Progenitor cell of endocrine pancreas (in vitro differentiated cells): ENCODE data around the gene RASEF. TPM values are rescaled to one million over a fixed set of nuclear protein-coding genes. Genes with fewer than 3 reads are reported as not detected.

Experiments
- DNase-seq: peaks from one replicate; pipeline ENCODE4 v3.0.0; 2021; ENCODE audit warnings: low spot score; ENCODE audit not compliant: unreplicated experiment
- H3K27ac Mint-ChIP-seq: 2 replicates; pipeline ENCODE4 v1.8.0; 2021; ENCODE audit warnings: mild to moderate bottlenecking, moderate library complexity, mixed read lengths
- H3K27me3 Mint-ChIP-seq: 2 replicates; pipeline ENCODE4 v1.8.0; 2021; ENCODE audit warnings: mixed read lengths
- H3K36me3 Mint-ChIP-seq: 2 replicates; pipeline ENCODE4 v1.8.0; 2022; ENCODE audit warnings: mixed read lengths; ENCODE audit not compliant: insufficient read depth
- H3K4me1 Mint-ChIP-seq: 2 replicates; pipeline ENCODE4 v1.8.0; 2021; ENCODE audit warnings: low read depth, mixed read lengths
- H3K4me3 Mint-ChIP-seq: 2 replicates; pipeline ENCODE4 v1.8.0; 2021; ENCODE audit warnings: low read depth, mild to moderate bottlenecking, moderate library complexity, mixed read lengths
- H3K9me3 Mint-ChIP-seq: 2 replicates; pipeline ENCODE4 v1.8.0; 2021; ENCODE audit warnings: low read depth, mixed read lengths
- total RNA-seq: library from RNA; stranded (reverse); gene quantifications from 2 replicates; pipeline ENCODE4 v1.2.1, GENCODE V29; 2021
- TF ChIP-seq, protein P1 (sequence below): fragments of 200-600 bp; sonication (generic); IDR thresholded peaks from one replicate; pipeline ENCODE4 v1.5.0; 2021; ENCODE audit warnings: antibody characterized with exemption, mild to moderate bottlenecking; ENCODE audit not compliant: unreplicated experiment

Gene RASEF
- total RNA-seq, 1 donor from 2014 or later: 13.1 TPM

DNA sequence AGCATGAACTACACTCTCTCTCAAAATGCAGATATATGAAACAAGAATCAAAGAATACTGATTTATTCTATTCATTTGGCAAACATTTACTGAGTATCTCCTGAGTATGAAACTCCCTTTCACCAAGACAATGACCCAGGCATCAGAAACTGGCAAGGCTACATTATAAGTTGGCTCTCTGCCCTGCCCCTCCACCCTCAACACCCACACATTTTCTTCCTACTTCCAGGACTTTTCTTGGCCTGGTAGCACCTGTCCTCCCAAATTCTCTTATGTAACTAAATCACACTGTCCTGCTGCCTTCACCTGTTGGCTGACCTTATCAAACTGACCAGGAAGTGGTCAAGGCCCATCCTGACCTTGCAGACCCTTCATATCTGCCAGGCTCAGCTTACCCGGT lies 3.5 kb downstream of the RASEF start:
- peaks cover 12% of the 10 kb centered on the region for H3K9me3 Mint-ChIP-seq
- TF ChIP-seq, protein P1, sequence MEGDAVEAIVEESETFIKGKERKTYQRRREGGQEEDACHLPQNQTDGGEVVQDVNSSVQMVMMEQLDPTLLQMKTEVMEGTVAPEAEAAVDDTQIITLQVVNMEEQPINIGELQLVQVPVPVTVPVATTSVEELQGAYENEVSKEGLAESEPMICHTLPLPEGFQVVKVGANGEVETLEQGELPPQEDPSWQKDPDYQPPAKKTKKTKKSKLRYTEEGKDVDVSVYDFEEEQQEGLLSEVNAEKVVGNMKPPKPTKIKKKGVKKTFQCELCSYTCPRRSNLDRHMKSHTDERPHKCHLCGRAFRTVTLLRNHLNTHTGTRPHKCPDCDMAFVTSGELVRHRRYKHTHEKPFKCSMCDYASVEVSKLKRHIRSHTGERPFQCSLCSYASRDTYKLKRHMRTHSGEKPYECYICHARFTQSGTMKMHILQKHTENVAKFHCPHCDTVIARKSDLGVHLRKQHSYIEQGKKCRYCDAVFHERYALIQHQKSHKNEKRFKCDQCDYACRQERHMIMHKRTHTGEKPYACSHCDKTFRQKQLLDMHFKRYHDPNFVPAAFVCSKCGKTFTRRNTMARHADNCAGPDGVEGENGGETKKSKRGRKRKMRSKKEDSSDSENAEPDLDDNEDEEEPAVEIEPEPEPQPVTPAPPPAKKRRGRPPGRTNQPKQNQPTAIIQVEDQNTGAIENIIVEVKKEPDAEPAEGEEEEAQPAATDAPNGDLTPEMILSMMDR: no peak
- peaks cover 32% of the 10 kb centered on the region for H3K4me1 Mint-ChIP-seq
- no peak overlapping the region for H3K27ac Mint-ChIP-seq
- peaks cover 24% of the 10 kb centered on the region for H3K36me3 Mint-ChIP-seq
- no peaks in the 10 kb centered on the region for H3K27me3 Mint-ChIP-seq
- DNase-seq: no peak
- no peak overlapping the region for H3K4me3 Mint-ChIP-seq

DNA sequence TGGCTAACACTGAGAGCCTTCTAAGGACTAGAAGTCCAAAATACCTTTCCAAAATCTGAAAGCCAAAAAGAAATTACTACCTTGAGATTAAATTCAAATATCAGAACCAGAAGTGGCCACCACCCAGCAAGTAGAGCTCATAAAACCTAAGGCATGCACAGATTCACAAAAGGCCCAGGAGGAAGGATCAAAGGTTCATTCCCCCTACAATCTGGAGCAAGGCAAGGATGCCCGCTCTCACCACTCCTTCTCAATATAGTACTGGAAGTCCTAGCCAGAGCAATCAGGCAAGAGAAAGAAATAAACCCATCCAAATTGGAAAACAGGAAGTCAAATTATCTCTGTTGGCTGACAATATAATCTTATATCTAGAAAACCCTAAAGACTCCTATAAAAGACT lies 6.0 kb downstream of the RASEF start:
- no peak for DNase-seq
- H3K4me1 Mint-ChIP-seq: peaks cover 26% of the 10 kb centered on the region
- H3K9me3 Mint-ChIP-seq: peaks cover 12% of the 10 kb centered on the region
- H3K4me3 Mint-ChIP-seq: no peak overlapping the region
- peaks cover 24% of the 10 kb centered on the region for H3K36me3 Mint-ChIP-seq
- H3K27me3 Mint-ChIP-seq: no peaks in the 10 kb centered on the region
- TF ChIP-seq, protein P1: no peak
- H3K27ac Mint-ChIP-seq: no peak overlapping the region

DNA sequence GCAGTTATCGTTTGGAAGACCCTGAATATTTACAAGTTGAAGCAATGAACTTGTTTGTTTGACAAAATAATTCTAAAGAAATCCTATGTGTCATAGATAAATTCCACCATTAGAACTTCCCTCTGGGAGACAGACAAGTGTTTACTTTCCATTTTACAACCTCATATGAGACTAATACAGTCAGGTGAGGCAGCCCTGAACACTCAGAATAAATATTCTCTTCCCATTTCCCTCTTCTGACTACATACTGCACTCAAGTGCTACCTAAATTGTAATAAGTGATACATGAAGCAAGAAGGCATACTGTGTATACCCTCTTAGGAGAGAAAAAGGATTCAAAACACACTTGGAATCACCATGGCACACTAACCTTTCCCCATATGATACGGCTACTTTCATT lies 6.8 kb downstream of the RASEF start:
- peaks cover 12% of the 10 kb centered on the region for H3K9me3 Mint-ChIP-seq

DNA sequence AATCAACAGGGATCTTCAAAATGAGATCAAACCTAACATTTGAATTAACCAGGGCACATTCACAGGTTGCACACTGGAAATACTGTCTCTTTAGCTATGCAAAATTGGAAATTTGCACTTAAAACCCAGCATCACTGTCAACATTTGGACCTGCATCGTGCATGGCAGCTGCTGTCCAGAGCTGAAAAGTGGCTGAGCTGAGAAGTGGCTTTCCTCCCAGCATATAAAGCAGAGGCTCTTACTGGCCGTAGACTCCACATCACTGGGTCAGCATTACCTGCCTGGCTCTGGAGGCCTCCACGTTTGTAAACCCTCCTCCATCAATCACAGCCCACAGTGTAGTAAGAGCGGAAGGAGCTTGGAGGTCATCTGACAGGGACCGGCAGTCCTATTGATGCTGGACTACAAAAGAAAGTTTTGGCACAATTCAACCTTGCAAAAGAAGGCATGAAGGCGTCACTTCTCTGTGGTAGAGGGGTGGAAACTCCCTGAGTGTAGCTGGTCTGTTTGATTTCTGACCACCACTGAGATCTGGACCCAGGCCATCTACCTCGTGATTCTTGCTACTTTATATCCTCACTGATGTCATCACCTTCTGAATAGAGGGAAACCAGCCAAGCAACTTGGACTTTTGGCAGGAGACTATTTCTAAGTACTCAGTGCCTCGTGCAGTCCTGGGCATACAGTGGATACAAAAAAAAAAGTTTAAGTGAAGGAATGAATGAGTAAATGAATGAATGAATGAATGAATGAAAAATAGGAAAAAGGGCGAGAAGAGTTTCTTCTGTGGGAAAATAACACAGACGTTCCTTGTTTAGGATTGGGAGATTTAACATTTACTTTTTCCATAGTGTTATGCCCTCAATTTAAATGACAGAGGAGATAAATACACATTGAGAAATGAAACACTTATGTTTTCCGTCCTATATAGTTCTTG lies 14.8 kb downstream of the RASEF start:
- DNase-seq: no peak
- Mint-ChIP-seq H3K4me1 (peaks cover 2% of the 10 kb centered on the region), H3K27me3 (no peaks in the 10 kb centered on the region), H3K4me3 (no peak overlapping the region), H3K27ac (no peak overlapping the region), H3K9me3 (no peaks in the 10 kb centered on the region), H3K36me3 (no peaks in the 10 kb centered on the region)
- TF ChIP-seq, protein P1: no peak

More for the DNA sequence above, 6.8 kb downstream of the RASEF start:
- TF ChIP-seq, protein P1: no peak
- DNase-seq: no peak
- no peaks in the 10 kb centered on the region for H3K27me3 Mint-ChIP-seq
- no peak overlapping the region for H3K27ac Mint-ChIP-seq
- H3K4me1 Mint-ChIP-seq: peaks cover 20% of the 10 kb centered on the region
- H3K4me3 Mint-ChIP-seq: no peak overlapping the region
- peaks cover 24% of the 10 kb centered on the region for H3K36me3 Mint-ChIP-seq

DNA sequence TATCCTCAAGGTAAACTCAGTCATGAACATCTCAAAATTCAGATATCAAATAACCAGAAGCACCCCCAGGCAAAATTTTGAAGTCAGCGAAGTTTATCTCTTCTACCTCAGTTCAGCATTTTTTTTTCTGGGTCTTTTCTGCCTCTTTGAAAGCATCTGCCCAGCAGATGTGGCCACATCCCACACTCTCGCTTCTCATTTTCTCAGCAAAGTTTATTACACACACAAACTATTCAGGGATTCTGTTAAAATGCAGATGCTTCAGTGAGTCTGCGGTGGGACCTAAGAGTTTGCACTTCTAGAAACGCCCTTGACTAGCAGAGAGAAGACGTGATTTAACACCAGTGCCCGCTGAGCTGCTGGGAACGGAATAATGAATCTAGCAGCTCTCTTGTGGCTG lies 19.3 kb downstream of the RASEF start:
- Mint-ChIP-seq H3K27ac (no peak overlapping the region), H3K4me3 (no peak overlapping the region), H3K27me3 (no peaks in the 10 kb centered on the region), H3K9me3 (peaks cover 7% of the 10 kb centered on the region), H3K4me1 (peaks cover 21% of the 10 kb centered on the region), H3K36me3 (peaks cover 4% of the 10 kb centered on the region)
- DNase-seq: no peak
- TF ChIP-seq, protein P1: no peak
